Fibroblast of the conjunctiva (primary cell): ENCODE measurements around the gene PRM3.

Experiments
- DNase-seq: peaks from one replicate; pipeline ENCODE4 v3.0.0-alpha.2; 2010; ENCODE audit warnings: low read depth

The PRM3 gene

DNA sequence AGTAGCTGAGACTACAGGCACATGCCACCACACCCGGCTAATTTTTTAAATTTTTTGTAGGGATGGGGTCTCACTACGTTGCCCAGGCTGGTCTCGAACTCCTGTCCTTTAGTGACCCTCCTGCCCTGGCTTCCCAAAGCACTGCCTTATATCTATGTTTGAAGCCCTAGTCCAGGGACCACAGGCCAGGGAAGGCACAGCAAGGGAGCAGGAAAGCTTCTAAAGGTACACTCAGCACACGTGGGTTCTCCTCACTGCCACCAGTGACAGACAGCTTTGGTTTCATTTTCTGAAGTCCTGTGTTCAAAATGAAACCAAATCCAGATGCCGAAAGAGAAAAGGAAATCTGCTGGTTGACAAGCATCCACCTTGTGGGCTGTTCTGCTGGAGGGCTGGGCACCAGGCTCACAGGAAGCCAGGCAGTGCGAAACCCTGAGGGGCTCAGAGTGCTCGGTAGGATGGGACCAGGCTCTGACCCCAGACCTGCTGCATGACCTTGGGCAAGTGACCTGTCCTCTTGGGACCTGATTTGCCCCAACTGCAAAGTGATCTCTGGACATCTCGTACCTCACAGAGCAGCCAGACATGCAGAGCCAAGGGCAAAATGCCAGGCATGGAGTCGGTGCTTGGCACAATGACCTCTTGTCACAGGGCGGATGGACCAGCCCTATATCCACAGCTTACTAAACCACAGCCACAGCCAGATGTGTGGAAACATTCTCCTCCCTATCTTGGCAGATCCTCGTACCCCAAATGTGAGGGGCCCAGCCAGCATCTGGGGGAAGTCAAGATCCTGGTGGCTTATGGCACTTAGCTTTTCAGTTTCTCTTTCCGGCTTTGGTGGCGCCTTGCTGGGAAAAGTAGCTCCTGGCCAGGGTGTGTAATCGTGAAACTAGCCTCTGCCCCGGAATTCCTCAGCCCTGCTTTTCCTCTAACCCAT is 14.6 kb downstream of the PRM3 start:
- DNase-seq = peak; percentile 10

DNA sequence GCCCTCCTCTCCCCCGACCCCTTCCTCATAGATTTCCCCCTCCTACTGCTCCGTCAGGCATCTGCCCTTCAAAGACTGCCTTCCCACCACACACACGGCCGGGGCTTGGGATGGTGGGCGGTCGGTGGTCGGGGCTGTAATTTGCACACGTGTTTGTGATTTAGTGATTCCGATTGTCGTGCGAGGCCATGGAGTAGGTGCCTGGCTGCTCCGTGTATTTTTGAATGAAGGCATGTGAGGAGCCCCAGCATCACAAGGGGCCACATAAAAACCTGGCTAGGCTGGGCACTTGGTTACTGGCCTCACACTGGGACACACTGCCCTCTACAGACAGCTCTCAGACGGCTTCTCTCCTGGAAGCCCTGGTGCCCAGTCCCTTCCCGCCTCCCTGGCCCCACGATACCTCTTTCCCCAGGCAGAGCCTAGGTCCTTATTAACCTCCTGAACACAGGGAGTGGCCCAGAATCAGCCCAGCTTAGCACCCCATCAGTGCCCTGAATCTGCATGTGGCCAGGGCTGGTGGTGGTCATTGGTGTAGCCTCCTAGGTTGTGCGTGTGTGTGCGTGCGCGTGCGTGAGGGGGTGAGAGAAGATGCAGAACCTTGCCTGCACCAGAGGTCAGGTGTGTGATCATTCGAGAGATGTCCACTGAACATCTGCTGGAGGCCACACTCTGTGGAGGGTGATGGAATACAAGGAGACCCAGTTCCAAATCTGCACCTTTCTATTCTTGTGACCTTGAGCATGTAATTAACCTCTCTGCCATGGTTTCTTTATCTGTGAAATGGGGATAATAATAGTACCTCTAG is 16.1 kb downstream of the PRM3 start:
- DNase-seq = peak; percentile 82

DNA sequence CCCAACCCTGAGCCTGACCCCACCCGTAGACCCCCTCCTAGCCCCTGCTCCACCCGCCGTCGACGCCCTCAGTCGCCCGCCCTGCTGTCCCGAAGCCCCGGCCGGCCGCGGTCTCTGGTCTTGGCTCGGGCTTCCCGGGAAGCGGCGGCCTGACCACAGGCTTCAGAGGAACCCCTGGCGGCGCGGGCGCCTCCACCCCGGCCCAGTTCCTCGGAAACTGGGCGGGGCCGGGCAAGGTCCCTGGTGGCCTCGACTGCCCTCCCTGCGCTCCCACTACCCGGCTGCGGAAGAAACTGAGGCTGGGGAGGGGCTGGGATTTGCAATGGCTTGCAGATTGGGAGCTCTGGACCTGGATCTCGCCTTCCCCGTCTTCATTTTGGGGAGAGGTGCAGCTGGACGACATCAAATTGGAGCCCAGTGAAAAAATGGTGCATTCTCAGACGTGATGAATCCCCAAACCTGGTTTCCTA is 16.7 kb downstream of the PRM3 start:
- DNase-seq = peak; percentile 24

DNA sequence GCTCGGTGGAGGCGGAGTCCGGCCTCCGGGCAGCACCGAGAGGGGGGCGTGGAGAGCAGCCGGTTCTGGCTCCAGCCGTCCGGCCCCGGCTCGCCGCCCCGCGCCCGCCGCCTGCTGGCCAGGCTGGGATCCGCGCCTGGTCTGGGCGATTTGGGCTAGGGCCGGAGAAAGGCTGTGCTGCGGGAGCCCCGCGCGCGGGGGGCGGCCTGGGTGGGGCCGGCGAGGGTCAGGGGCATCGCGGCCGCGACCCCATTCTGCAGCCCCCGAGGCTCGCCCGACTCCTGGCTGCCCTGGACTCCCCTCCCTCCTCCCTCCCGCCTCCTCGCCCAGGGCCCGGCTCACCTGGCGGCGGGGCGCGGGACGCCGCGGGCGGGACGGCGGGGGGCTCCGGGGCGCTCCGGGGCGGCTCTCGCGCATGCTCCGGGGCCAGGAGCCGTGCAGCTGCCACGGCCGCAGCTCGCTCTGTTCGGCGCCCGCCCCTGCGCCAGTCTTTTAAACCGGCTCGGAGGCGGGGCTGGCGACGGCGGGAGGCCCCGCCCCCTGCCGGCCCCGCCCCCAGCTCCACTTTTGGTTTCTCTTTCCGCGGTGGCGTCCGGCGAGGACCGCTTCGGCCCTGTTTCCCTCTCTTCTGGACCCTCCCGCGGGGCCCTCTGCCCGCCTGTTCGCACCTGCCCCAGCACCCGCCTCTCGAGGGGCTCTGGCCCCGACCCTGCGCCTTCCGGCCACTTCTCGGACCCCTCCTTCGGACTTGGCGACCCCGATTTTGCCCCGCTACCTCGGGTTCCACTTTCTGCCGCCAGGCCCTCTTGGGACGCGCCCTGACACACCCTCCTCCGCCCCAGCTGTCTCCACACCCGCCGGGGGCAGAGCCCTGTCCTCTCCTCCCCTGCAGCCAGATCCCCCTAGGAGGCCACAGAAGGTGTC is 17.4 kb downstream of the PRM3 start, which contains the start of gene SOCS1:
SOCS1 (minus strand) TSS at position 468 of the 924 bp plus-strand sequence. CDS start 726 bp downstream, outside the sequence.
- peak; percentile 67 for DNase-seq

- no peak for DNase-seq
Observed at GRCh38 chr16:11254913-11255736, 18.3 kb downstream of the PRM3 start.

- DNase-seq = no peak
Observed at GRCh38 chr16:11253995-11254912, 19.2 kb downstream of the PRM3 start.

GRCh38 chr16:11253009-11253994 is 20.1 kb downstream of the PRM3 start:
- no peak for DNase-seq

- DNase-seq = no peak
Observed at GRCh38 chr16:11252482-11252931, 20.9 kb downstream of the PRM3 start.

DNA sequence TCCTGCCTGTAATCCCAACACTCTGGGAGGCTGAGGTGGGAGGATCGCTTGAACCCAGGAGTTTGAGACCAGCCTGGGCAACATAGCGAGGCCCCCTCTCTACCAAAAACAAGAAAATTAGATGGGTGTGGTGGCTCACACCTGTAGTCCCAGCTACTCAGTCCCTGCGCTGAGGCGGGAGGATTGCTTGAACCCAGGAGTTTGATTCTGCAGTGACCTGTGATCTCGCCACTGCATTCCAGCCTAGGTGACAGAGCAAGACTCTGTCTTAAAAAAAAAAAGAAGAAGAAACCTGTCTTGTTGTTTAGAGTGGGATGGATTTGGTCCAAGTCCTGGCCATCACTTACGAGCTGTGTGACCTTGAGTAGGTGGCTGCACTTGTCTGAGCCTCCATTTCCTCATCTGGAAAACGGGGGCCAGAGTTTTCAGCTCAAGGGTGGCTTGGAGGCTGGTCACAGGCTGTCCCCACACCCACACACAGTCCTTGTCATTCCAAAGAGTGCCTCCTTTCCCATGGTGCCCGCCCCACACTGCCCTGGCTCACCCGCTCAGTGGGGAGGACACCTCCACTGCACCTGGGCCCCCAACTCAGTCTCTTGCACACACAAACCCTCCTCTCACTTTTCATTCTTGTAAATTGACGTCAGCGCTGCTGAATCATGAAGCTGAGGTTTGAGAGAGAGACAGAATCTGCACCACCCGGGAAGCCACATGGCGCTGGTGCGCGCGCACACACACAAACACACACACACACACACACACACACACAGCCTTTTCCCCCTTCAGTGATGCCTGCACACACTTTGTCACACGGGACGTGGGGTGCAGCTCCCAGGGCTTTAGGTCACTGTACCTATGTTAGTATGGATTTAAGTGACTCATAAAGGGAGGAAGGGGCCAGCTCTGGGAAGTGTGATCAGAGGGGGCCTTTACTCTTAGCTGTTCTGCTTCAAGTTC is 21.6 kb downstream of the PRM3 start:
- DNase-seq = no peak

DNA sequence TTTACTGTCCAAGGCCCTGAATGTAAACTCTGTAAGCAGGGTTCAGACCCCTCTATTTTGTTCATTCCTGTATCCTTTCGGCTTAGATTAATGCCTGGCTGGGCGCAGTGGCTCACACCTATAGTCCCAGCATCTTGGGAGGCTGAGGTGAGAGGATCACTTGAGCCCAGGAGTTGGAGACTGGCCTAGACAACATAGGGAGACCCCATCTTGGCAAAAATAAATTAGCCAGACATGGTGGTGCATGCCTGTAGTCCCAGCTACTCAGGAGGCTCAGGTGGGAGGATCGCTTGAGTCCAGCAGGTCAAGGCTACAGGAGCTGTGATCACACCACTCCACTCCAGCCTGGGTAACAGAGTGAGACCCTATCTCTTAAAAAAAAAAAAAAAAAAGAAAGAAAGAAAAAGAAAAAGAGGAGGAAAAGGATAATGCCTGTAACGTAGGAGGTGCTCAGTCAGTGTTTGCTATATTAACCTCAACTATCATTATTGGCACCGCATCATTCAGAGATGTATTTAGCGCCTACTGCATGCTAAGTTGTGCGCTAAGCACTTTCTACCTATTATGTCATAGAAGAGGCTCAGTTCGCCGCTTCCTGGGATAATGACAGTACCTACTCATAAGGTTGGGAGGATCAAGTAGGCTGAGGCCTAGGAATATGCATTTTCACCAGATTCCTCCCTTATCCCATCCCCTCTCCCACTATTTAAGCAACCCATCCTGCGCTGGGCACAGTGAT is 22.5 kb downstream of the PRM3 start:
- no peak for DNase-seq

DNA sequence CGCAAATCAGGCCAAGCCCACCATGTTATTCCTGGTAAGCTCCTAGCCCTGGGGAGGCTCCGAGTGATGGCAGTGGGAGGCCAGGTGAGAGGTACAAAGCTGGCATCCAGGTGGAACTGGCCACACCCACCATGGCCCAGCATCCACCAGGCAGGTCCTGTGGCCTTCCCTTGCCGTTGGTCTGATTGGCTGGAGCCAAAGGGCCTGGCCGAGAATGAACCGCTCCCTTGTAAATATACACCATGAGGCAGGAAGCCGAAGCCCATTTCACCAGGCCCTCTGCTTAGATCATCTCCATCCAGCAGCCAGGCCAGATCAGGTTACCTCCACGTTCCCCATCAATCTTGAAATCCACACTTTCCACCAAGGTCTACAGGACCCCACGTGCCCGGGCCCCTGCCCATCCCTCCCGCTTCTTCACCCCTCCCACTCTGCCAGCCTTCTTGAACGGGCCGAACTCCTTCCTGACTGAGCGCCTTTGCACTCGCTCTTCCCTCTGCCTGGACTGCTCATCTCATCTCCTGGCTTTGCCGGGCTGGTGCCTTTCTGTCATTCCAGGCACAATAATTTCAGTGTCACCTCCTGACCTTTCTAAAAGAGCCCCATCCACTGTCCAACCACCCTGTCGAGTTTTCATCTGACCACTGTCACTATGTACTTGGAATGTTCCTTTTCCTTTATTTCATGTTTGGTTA is 23.2 kb downstream of the PRM3 start:
- no peak for DNase-seq

DNA sequence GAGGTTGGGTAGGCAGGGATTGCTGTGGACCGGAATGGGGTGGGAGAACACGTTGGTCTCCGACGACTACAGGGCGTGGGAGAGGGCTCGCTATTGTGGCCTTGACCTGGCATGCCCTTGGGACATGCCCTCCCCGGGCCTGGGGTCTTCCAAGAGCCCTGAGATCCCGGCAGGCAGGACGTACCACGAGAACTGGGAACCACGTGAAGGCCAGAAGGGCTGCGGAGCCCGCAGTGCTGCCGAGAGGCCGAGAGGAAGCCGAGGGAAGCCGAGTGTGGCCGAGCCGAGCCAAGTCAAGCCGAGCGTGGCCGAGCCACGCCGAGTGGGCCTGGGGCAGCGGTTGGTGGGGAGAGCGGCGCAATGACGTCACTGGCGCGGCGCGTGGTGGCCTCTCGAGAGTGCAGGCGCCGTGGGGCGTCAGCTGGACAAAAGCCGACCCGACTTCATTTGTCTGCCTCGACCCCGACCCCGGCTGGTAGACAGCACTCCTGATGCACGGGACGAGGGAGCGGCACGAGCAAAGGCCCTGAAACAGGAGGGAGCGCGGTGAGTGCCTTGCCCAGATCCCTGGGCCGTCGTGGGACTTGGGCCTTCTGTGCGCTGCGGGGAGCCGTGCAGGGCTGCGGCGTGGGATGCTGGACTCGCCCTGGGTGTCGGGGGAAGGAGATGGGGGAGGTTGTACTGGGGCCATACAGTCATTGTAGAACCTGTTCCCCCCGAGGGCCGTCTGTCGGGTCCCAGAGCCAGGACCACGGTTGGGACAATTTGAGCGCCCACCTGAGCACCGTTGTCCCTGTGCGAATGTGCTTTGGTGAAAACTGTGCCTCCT is 24.0 kb downstream of the PRM3 start:
- no peak for DNase-seq

GRCh38 chr16:11248133-11248532 is 25.3 kb downstream of the PRM3 start:
- no peak for DNase-seq

DNA sequence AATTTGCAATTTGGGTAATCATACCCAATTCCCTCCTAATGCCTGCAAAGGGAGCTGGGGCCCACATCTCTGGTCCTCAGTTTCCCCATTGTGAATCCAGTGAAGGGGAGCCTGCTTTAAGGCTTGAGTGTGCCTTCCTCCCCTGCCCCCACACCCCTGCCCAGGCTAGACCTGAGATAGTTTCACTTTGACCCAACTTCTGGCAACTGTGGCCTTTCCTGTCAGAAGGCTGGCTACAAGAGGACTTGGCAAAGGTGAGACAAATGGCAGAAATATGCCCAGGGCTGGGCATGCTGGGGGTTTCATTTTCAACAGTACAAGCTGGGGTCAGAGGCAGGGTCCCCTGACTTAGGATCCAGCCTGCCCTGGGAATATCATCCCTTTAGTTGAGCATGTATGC is 27.4 kb downstream of the PRM3 start:
- DNase-seq = no peak

DNA sequence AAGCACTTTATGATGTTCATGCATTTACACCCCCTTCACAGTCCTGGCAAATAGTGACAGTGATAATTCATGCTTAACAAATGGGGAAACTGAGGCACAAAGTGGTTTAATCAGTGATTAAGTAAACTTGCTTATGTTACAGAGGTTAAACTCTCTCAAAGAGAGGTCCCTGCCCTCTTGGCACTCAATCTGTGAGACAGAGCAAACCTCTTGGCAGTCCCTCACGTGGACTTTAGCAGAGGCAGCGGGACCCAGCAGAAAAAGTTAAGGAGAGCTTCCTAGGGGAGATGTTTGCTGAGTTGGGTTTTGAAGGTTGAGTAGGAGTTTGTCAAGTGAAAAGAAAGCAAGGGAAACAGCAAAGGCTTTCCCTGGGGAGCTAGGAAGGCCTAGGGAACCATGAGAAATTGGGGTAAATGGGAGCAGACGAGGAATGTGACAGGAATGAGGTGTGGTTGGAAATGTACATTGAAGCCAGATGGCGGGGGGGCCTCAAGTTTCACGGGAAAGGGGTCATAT is 28.1 kb downstream of the PRM3 start:
- DNase-seq = no peak
